AG08396 (cell line): ENCODE data around the gene RBBP6.
"Not testable (repeated sequence)": the region's sequence is repeated elsewhere in the genome, so short reads cannot be mapped to it uniquely, and the experiment has no call there.

Source experiments
- DNase-seq: peaks from one replicate; pipeline ENCODE4 v3.0.0; 2012; ENCODE audit warnings: low spot score, mixed read lengths

Gene RBBP6

DNA sequence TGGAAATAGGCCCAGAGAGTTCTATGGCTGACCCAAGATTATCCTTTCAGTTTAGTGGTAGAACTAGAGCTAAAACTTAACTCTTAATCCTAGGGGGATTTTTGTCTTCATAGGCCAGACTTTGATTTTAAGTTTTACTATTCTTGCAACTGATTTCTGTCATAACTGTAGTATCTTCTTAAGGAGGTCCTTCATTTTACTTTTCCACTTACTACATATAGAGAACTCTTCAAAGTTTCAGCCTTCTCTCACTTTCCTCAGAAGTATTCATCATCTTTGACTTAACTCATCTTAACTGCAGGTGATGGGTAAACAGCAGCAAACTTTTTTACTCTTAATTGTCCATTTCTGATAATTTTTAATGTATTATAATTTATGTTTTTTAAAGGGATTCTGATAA lies 23.4 kb downstream of the RBBP6 start:
- no peak for DNase-seq

DNA sequence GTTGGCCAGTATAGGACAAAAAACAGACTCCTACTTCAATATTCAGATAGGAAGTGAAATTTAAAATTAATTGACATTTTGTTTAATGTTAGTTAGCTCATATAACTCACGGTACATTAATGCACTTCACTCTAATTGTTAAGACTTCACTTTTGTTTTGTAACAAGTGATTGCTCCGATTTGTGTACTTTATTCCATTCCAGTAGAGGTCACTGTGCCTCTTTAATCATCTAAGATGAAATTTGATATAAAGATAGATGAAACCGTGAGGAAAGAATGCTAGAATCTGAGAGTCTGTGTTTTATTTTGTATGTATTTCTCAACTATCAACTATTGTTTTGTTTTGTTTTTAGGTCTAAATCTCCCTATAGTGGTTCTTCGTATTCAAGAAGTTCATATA lies 29.0 kb downstream of the RBBP6 start:
- DNase-seq: peak; percentile 18

DNA sequence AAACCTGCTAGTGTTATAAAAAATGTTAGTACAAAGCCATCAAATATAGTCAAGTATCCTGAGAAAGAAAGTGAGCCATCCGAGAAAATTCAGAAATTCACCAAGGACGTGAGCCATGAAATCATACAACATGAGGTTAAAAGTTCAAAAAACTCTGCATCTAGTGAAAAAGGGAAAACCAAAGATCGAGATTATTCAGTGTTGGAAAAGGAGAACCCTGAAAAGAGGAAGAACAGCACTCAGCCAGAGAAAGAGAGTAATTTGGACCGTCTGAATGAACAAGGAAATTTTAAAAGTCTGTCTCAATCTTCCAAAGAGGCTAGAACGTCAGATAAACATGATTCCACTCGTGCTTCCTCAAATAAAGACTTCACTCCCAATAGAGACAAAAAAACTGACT lies 31.7 kb downstream of the RBBP6 start:
- no peak for DNase-seq

DNA sequence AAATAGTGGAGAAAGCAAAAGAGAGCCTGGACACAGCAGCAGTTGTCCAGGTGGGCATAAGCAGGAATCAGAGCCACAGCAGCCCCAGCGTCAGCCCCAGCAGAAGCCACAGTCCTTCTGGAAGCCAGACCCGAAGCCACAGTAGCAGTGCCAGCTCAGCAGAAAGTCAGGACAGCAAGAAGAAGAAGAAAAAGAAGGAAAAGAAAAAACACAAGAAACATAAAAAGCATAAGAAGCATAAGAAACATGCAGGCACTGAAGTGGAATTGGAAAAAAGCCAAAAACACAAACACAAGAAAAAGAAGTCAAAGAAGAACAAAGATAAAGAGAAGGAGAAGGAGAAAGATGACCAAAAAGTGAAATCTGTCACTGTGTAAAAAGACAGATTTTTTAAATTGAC lies 32.7 kb downstream of the RBBP6 start:
- DNase-seq: no peak

DNA sequence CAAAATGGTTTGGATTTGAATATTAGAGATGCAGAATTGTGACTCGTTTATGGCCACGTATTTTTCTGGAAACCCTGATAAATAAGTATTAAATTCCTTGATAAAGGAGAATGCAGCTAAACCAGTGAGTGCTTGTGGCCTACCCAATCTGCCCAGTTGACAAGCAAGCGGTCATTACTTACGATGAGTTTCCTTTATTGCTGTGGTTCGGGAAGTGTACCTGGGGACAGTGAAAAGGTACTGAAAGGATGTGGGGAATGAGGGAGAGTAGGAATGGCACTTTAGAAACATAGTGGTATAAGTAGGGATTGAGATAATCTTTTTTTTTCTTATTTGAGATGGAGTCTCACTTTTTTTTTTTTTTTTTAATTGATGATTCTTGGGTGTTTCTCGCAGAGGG lies 33.8 kb downstream of the RBBP6 start:
- no peak for DNase-seq

DNA sequence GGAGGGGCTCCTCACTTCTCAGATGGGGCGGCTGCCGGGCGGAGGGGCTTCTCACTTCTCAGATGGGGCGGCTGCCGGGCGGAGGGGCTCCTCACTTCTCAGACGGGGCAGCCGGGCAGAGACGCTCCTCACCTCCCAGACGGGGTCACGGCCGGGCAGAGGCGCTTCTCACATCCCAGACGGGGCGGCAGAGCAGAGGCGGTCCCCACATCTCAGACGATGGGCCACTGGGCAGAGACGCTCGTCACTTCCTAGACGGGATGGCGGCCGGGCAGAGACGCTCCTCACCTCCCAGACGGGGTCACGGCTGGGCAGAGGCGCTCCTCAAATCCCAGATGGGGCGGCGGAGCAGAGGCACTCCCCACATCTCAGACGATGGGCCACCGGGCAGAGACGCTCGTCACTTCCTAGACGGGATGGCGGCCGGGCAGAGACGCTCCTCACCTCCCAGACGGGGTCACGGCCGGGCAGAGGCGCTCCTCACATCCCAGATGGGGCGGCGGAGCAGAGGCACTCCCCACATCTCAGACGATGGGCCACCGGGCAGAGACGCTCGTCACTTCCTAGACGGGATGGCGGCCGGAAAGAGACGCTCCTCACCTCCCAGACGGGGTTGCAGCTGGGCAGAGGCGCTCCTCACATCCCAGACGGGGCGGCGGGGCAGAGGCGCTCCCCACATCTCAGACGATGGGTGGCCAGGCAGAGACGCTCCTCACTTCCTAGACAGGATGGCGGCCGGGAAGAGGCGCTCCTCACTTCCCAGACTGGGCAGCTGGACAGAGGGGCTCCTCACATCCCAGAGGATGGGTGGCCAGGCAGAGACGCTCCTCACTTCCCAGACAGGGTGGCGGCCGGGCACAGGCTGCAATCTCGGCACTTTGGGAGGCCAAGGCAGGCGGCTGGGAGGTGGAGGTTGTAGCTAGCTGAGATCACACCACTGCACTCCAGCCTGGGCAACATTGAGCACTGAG lies 35.4 kb downstream of the RBBP6 start:
- not testable (repeated sequence) for DNase-seq

DNA sequence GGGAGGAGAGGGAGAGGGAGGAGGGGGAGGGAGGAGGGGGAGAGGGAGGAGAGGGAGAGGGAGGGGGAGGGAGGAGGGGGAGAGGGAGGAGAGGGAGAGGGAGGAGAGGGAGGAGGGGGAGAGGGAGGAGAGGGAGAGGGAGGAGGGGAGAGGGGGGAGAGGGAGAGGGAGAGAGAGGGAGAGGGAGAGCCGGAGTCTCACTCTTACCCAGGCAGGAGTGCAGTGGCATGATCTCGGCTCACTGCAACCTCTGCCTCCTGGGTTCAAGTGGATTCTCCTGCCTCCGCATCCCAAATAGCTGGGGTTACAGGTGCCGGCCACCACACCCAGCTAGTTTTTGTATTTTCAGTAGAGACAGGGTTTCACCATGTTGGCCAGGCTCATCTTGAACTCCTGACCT lies 36.4 kb downstream of the RBBP6 start:
- DNase-seq: not testable (repeated sequence)

DNA sequence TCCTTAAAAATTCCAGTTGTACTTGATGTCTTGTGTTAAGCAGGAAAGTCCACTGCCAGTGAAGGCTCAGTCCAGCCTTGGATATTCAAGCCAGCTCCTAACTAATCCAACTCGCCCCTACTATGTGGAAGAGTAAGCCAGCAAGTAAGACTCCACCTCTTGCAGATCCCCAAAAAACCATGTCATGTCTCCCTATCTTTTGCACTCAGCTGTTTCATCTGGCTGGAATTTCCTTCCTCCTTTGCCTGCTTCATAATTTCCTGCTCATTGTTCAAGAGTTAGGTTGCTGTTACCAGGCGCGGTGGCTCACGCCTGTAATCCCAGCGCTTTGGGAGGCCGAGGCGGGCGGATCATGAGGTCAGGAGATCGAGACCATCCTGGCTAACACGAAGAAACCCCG lies 37.8 kb downstream of the RBBP6 start:
- DNase-seq: no peak

DNA sequence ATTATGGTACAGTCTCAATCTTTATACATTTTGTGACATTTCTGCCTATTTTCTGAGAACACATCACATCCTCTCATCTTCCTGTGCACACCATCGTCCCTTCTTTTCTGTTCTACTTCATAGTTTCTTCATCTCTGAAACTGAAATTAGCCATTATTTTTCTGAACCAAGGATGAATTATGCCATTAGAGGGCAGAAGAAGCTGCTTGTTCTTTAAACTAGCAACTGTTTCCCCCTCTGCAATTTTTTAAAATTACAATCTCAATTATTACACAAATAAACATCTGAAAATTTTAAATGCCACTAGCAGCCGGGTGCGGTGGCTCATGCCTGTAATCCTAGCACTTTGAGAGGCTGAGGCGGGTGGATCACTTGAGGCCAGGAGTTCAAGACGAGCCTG lies 41.3 kb downstream of the RBBP6 start:
- DNase-seq: peak; percentile 49

DNA sequence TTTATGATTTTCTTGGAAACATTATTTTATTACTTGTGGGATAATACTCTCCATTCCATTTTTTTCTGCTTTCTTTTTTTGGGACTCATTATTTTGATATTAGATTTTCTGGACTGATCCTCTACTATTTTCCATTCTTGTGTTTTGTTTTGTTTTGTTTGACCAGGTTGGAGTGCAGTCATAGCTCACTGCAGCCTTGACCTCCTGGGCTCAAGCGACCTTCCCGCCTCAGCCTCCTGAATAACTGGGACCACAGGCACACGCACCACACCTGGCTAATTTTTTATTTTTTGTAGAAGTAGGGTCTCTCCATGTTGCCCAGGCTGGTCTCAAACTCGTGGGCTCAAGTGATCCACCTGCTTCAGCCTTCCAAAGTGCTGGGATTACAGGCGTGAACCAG lies 44.1 kb downstream of the RBBP6 start:
- DNase-seq: no peak

DNA sequence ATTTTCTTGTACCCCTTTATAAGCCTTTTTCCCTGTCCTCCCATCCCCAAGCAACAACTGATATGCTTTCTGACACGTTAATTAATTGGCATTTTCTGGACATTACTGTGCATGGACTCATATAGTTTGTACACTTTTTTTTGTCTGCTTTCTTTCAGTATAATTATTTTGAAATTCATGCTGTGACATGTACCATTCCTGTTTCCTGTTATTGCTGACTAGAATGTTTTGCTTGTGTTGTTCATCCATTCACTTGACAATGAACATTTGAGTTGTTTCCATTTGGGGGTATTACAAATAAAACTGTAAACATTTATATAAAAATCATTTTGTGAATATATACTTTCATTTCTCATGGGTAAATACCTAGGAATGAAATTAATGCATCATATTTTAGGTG lies 50.6 kb downstream of the RBBP6 start:
- DNase-seq: no peak

DNA sequence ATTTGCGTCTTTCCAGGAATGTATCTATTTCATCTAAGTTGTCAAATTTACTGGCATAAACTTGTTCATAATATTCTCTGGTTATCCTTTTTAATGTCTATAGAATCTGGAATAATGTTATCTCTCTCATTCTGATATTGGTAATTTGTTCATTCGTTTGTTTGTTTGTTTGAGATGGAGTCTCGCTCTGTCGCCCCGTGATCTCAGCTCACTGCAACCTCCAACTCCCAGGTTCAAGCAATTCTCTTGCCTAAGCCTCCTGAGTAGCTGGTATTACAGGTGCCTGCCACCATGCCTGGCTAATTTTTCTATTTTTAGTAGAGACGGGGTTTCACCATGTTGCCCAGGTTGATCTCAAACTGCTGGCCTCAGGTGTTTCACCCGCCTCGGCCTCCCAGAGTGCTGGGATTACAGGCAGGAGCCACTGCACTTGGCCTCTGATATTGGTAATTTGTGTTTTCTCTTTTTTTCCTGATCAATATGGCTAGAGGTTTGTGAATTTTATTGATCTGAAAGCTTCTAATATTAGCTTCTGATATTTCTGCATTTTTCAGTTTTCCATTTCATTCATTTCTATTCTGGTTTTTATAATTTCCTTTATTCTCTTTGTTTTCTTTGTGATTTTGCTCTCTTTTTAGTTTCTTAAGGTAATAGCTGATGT lies 59.5 kb downstream of the RBBP6 start:
- no peak for DNase-seq

DNA sequence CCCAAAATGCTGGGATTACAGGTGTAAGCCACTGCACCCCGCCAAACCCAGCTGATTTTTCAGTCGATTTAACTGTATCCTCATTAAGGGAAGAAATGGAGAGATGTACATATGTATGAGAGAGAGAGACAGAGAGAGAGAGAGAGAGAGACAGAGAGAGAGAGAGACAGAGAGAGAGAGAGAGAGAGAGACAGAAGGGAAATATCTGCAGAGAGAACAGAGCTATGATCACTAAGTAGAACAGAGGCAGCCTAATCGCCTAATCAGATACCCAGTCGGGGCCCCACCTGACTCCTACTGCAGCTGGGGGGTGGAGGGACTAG lies 70.0 kb downstream of the RBBP6 start:
- DNase-seq: no peak

DNA sequence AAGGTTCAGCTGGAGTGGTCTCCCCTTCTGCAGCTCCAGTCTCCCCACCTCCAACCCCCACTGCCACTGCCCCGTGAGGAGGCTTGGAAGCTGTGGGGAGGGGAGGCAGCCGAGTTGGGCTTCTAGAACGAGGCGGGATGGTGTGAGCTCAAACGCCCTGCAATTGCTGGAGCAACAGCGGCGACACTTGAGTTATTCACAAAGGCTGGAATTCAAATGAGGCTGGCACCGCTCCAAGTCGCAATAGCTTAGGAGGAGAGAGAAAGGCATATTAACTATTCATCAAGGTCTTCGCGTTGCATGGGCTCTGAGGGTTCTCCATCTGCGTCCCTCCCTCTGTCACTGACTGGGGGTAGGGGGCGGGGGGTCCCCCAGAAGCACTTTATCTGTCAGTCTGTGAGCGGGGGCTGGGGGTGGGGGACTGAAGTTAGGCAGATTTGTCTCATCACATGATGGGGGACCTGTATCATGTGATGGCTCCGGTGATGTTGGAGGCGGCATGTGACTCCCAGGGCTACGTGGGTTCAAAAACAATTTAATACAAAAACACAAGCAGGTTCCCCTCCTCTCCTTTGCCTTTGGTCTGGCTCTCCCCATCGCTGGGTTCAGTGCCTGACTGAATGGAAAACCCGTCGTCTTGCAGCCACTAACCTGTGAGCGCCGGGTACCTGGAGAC lies 70.5 kb downstream of the RBBP6 start:
- peak; percentile 45 for DNase-seq

DNA sequence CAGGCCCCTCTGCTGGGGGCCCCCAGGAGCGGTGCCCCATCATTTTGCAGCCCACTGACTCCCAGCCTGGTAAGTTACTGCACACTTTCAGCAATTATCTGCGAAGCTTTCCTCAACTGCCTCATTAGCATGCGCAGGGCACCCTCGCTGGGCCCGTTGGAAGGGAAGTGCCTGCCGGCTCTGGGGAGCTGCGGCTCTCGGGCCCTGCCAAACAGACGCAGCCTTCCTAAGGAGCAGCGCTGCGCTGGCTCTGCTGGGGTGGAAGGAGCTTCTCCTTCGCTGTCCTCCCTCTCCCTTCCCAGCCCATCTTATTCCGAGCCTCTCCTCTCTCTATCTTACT lies 71.0 kb downstream of the RBBP6 start:
- DNase-seq: peak; percentile 45

DNA sequence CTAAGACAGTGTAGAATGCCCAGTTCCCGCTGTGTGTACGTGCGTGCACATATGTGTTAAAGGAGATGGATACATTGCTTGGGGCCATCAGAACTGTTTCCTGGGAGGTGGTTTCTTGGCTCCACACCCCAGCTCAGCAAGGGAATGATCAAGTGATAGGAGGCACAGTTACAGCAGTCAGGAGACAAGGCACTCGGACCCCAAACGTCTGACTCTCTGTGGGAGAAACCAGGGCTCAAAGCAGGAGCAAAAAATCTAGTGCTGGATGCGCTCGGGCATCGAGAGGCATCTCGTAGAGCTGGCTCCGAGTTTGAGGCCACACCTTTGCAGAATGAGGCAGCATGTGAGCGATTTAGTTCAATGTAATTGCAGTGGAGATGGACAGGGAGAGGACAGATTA lies 71.9 kb downstream of the RBBP6 start:
- no peak for DNase-seq

DNA sequence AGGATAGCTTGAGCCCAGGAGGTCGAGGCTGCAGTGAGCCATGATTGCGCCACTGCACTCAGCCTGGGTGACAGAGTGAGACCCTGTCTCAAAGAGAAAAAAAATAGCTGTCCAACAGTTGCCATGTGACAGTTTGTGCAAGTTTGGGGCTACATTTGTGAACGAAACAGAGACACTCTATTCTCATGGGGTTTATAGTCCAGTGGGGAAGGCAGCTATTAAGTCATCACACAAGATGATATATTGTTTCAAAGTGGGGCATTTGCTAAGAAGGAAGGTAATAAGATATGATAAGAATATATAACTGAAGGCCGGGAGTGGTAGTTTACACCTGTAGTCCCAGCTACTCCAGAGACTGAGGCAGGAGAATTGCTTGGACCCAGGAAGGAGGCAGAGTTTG lies 73.3 kb downstream of the RBBP6 start:
- DNase-seq: no peak

DNA sequence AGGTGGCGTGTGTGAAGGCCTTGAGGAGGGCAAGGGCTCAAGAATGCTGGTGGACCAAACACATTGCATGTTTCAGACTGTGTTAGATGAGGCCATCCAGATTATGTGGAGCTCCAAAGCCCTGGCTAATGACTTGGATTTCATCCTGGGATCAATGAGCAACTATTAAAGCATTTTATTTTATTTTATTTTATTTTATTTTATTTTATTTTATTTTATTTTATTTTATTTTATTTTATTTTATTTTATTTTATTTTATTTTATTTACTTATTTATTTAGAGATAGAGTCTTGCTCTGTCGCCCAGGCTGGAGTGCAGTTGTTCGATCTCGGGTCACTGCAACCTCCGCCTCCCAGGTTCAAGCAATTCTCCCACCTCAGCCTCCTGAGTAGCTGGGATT lies 73.9 kb downstream of the RBBP6 start:
- DNase-seq: not testable (repeated sequence)

DNA sequence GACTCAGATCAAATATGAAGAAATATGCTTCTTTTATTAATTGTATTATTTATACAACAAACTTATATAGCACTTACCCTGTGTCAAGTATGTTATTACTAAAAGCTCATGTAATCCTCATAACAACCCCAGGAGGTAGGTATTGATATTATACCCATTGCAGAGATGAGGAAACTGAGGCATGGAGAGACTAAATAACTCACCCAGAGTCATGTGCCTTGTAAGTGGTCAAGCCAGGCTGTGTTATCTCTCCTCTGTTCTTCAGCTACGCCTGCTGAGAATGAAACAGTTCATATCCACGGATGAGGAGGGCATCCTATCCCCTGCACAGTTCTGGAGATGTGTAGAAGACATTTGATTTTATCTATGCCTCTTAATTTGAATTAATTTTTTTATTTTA lies 78.1 kb downstream of the RBBP6 start:
- DNase-seq: no peak
